ENCODE measurements around the gene SCGB1C1.
"Not testable (repeated sequence)": the region's sequence is repeated elsewhere in the genome, so short reads cannot be mapped to it uniquely, and the experiment has no call there.

- TF ChIP-seq, protein P1, sequence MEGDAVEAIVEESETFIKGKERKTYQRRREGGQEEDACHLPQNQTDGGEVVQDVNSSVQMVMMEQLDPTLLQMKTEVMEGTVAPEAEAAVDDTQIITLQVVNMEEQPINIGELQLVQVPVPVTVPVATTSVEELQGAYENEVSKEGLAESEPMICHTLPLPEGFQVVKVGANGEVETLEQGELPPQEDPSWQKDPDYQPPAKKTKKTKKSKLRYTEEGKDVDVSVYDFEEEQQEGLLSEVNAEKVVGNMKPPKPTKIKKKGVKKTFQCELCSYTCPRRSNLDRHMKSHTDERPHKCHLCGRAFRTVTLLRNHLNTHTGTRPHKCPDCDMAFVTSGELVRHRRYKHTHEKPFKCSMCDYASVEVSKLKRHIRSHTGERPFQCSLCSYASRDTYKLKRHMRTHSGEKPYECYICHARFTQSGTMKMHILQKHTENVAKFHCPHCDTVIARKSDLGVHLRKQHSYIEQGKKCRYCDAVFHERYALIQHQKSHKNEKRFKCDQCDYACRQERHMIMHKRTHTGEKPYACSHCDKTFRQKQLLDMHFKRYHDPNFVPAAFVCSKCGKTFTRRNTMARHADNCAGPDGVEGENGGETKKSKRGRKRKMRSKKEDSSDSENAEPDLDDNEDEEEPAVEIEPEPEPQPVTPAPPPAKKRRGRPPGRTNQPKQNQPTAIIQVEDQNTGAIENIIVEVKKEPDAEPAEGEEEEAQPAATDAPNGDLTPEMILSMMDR (IDR thresholded peaks at IDR 0.05; ENCODE audit: low read length): peak; percentile 34
- not testable (repeated sequence) for TF ChIP-seq EZH2 (optimal IDR thresholded peaks at IDR 0.05; ENCODE audit: low read depth, low read length); EZH2phosphoT487 (IDR thresholded peaks at IDR 0.05; ENCODE audit: low read length)
These were observed 1.1 kb upstream of the SCGB1C1 start for GRCh38 chr11:191490-192478.

Data from MM.1S (cell line).